GM21381 (cell line): ENCODE measurements around the gene TENT5C.

Experiments
- ATAC-seq: cut with Tn5 transposase; IDR thresholded peaks from one replicate; pipeline ENCODE4 v1.9.1; 2021; ENCODE audit warnings: mild to moderate bottlenecking, moderate library complexity; ENCODE audit not compliant: unreplicated experiment

The TENT5C gene

DNA sequence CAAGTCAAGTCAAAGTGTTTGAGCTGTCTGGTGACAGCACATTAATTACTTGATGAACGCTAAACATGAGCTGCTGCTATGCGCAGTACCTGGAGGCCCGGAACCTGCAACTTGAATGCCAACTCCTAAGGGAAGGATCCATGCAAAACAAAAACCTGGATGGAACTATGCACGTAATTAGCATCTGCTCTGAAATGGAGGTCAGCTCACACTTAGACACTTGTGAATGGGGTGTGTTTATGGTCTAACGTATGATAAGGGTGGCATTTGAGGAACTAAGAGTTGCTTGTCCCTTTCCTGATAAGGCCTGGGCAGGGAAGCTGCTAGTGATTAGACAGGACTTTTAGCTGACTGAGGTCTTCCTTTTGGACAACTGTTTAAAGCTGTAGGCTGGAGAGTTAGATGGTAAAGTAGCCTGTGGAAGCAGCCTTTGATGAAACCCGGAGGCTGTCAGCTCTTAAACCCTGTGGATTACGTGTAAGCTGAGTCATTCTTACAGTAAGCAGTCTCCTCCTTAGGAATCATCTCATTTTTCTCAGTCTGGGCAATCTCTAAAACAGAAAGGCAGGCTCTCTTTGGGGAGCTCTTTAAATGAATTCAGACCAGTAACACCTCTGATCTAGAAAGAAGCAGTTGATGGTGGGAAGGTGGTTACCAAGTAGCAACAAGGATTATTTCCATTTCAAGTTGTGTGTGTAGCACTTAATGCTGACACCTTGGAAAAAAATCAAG is 6.8 kb downstream of the TENT5C start:
- no peak for ATAC-seq

- no peak for ATAC-seq
These were observed 7.6 kb downstream of the TENT5C start for GRCh38 chr1:117613249-117613968.

DNA sequence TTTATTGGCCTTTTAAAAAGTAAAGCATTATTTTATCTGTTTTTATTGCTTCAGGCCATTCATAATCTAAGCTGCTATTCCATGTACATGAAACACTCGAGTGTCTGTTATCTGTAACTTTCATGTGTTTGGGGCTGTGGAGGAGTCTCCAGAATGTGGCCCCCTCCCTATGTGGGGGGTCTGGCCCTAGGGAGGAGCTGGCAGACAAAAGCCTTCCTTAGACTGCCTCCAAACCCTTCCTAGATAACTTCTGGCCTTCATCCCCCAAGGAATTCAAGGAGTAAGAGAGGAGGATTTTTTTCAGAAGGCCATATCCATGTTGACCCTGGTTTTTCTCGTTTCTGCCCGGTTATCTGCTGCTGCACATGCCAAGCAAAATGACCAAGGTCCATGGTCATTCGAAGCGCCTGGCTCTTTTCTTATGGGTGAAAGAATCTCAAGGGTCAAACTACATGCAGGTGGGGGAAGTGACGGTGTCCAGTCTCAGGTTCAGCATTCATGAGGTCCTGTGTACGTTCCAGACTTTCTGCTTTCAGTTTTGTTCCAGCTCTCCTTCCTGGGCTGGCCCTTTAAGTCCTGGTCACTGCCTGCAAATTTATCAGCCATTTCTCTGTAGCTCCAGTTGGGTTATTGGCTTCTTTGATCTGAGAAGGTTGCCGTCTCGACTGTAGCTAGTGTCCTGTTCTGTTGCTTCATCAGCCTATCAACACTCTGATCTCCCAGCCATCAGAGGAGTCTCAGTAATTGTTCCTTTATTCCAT is 8.3 kb downstream of the TENT5C start:
- no peak for ATAC-seq

- no peak for ATAC-seq
These were observed 9.6 kb downstream of the TENT5C start for GRCh38 chr1:117615474-117615873.

DNA sequence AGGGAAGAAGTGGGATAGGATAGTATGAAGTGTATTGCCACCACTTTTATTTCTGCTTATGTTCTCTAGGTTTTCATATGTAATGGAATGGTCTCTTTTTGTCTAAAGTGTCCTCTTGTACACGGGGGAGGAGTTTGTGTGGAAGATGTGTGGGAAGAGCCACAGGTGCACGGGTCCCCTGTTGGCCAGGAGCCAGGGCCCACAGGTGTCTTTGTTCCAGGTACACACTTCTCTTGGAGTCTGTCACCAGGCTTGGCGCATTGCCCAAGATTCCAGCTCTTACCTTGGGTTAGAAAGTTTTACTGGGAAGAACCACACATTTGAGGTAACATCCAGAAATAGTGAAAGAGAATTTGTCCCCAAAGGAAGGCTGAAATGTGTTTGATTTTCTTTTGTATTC is 10.5 kb downstream of the TENT5C start:
- ATAC-seq = no peak

DNA sequence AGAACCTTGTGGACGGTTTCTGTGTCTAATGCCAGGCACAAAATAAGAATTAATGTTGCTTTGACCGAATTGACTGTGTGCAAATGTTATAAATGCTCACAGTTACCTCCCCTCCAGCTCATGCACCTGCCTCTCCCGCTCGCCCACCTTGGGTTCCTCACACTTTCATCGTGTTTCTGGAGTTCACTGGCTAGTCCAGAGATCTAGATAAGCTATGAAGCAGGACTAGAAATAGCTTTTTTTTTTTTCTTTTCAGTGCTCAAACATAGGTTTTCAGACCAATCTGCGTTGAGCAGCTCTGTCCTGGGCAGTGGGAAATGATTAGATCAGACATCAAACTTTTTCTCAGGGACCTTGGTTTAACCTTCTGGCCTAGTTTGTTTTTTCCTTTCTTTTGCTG is 11.1 kb downstream of the TENT5C start:
- no peak for ATAC-seq

- no peak for ATAC-seq
These were observed 12.7 kb downstream of the TENT5C start for GRCh38 chr1:117618450-117619122.

DNA sequence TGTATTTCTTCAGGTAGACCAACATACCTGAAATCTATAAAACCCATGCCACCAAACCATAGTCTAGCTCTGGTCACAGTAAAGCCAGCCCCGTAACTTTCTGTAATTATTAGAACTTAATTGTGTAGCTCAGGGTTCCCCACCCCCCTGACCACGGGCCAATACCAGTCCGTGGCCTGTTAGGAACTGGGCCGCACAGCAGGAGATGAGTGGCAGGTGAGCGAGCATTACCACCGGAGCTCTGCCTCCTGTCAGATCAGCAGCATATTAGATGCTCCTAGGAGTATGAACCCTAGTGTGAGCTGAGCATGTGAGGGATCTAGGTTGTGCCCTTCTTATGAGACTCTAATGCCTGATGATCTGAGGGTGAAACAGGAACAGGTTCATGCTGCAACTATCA is 14.6 kb downstream of the TENT5C start:
- no peak for ATAC-seq

DNA sequence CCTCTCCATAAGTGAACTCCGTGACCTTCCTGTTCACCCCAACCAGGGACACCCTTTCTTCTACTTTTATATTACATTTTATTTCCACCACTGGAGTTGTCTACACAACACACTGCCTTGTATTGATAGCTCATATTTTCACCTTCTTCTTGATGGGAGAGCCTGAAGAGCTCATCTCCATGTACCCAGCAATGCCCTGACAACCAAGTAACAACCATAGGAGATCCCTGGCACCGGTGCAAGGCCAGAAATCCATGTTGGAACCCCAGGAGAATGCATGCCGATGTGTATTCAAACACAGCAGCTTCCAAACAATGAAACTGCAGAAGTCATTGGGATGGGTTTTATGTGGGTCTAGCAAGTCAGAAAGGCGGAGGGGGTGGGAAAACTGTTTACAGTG is 15.5 kb downstream of the TENT5C start:
- no peak for ATAC-seq

DNA sequence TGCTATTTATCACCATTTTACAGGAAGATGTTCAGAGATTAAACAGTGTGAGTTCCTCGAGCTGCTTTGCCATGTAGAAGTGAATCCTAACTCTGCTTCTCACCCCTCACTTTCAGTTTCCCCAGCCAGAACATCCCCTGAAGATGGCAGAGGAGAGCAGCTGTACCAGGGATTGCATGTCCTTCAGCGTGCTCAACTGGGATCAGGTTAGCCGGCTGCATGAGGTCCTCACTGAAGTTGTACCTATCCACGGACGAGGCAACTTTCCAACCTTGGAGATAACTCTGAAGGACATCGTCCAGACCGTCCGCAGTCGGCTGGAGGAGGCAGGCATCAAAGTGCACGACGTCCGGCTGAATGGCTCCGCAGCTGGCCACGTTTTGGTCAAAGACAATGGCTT is 16.9 kb downstream of the TENT5C start:
- ATAC-seq = no peak

DNA sequence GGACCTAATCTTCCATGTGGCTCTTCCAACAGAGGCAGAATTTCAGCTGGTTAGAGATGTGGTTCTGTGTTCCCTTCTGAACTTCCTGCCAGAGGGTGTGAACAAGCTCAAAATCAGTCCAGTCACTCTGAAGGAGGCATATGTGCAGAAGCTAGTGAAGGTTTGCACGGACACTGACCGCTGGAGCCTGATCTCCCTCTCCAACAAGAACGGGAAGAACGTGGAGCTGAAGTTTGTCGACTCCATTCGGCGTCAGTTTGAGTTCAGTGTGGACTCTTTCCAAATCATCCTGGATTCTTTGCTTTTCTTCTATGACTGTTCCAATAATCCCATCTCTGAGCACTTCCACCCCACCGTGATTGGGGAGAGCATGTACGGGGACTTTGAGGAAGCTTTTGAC is 17.3 kb downstream of the TENT5C start:
- no peak for ATAC-seq

DNA sequence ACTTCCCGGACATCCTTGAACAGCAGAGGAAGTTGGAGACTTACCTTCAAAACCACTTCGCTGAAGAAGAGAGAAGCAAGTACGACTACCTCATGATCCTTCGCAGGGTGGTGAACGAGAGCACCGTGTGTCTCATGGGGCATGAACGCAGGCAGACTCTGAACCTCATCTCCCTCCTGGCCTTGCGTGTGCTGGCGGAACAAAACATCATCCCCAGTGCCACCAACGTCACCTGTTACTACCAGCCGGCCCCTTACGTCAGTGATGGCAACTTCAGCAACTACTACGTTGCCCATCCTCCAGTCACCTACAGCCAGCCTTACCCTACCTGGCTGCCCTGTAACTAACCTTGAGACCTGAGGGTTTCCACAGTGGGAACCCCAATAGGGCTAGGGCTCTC is 17.9 kb downstream of the TENT5C start:
- ATAC-seq = no peak

GRCh38 chr1:117627546-117628130 is 21.8 kb downstream of the TENT5C start:
- no peak for ATAC-seq

DNA sequence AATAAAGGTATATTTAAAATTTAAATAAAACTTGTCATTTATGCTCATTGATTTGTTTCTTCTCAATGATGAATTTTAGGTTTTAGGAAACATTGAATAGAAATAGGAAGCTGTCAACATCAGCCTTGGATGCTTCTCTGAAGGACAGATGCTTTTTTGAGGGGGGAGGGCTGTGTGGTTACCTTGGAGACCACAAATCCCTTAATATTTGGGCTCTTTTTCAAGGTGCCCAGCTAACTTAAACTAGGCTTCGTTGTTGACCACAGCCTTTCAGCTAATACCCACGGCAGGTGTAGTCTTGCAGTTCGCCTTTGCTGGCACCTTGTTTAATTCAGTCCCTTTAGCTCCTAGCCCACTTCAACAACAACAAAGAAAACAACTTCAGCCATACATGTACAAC is 22.5 kb downstream of the TENT5C start:
- no peak for ATAC-seq

DNA sequence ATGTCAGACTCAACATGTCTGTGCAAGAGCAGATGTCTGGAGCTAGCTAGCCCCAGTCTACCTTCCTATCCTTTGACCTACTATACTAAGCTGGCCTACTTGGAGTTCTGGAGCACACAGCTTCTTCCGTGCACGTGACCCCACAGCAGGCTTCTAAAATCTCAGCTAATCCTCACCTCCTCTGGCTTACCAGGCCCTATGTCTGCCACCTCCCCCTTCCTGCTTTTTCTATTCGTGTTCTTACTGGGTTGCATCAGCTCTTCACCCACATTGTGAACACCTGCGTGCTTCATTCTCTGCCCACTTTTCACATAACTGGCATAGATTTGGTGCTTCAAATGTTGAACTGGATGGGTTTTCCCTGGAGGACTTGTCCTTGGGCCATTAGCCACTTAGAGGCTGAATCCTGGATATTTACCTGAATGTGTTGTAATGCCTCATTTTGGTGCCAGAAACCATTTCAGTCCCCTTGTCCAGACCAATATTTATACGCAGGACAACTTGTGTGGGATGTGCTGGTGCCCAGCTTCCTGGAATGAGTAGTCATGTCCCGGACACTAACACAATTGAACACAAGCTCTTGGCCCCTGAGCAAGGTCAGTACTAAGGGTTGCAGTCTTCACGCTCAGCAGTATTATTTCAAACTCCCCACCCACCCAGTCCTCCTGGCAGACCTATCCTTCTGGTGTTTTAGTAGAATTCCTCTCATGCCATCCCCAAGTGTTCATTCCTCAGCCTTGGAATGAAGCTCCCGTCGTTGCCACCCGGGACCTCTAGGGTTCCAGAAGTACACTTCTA is 24.0 kb downstream of the TENT5C start:
- no peak for ATAC-seq

GRCh38 chr1:117630423-117630998 is 24.7 kb downstream of the TENT5C start:
- no peak for ATAC-seq

- ATAC-seq = no peak
These were observed 25.7 kb downstream of the TENT5C start for GRCh38 chr1:117631359-117632160.

GRCh38 chr1:117632269-117633067 is 26.6 kb downstream of the TENT5C start:
- ATAC-seq = no peak
